PC-3 (cell line): ENCODE measurements around the gene SLC36A3. TPM values are rescaled to one million over a fixed set of nuclear protein-coding genes. Genes with fewer than 3 reads are reported as not detected.

Experiments used
- ATAC-seq: fragments of 200-7000 bp; cut with Tn5 transposase; 2 replicates; pipeline ENCODE4 v1.9.1; 2020; ENCODE audit warnings: mild to moderate bottlenecking, moderate library complexity
- BruUV-seq: library from RNA; stranded (reverse); fragments of 400-500 nt; replicated peaks from 2 replicates; lab custom pipeline; 2021; lab: Mats Ljungman, UMichigan
- CTCF ChIA-PET: fragments of 300-600 bp; sonication (Branson Sonifier 250); formaldehyde crosslinking; loops from one replicate; lab custom pipeline; 2022; ENCODE audit warnings: antibody characterized with exemption; lab: Charles Lee
- POLR2A ChIA-PET: fragments of 300-600 bp; sonication (Branson Sonifier 250); formaldehyde crosslinking; loops from one replicate; lab custom pipeline; 2022; ENCODE audit warnings: antibody characterized with exemption; ENCODE audit not compliant: unreplicated experiment; lab: Charles Lee
- DNase-seq: peaks from one replicate; pipeline ENCODE4 v3.0.0-alpha.2; 2015
- H2AFZ ChIP-seq: fragments of 300-600 bp; sonication (generic); 2 replicates; pipeline ENCODE4 v1.6.0; 2016; ENCODE audit warnings: antibody characterized with exemption, low read length
- H3F3A ChIP-seq: fragments of 300-600 bp; sonication (generic); one replicate; pipeline ENCODE4 v1.6.0; 2017; ENCODE audit warnings: antibody characterized with exemption, low read length, control low read depth, mild to moderate bottlenecking; ENCODE audit not compliant: unreplicated experiment
- H3K27ac ChIP-seq: fragments of 300-600 bp; sonication (generic); 2 replicates; pipeline ENCODE4 v1.5.1; 2016; ENCODE audit warnings: mild to moderate bottlenecking, low read length
- H3K27me3 ChIP-seq: fragments of 300-600 bp; sonication (generic); 2 replicates; pipeline ENCODE4 v1.6.1; 2016; ENCODE audit warnings: low read length, mixed read lengths
- H3K36me3 ChIP-seq: fragments of 300-600 bp; sonication (generic); 2 replicates; pipeline ENCODE4 v1.6.1; 2016; ENCODE audit warnings: low read depth, mixed run types, low read length, mixed read lengths
- H3K4me1 ChIP-seq: fragments of 300-600 bp; sonication (generic); 2 replicates; pipeline ENCODE4 v1.5.1; 2016; ENCODE audit warnings: low read length; ENCODE audit not compliant: insufficient read depth
- H3K4me2 ChIP-seq: fragments of 300-600 bp; sonication (generic); 2 replicates; pipeline ENCODE4 v1.6.0; 2016; ENCODE audit warnings: low read length
- H3K4me3 ChIP-seq: fragments of 300-600 bp; sonication (generic); 2 replicates; pipeline ENCODE4 v1.5.1; 2016; ENCODE audit warnings: mild to moderate bottlenecking, low read length, mixed read lengths
- H3K79me2 ChIP-seq: fragments of 300-600 bp; sonication (generic); 2 replicates; pipeline ENCODE4 v1.6.1; 2017; ENCODE audit warnings: low read length, mixed read lengths
- H3K9ac ChIP-seq: fragments of 300-600 bp; sonication (generic); 2 replicates; pipeline ENCODE4 v1.6.0; 2016; ENCODE audit warnings: mild to moderate bottlenecking, low read length
- H3K9me2 ChIP-seq: fragments of 300-600 bp; sonication (generic); replicated peaks from 2 replicates; pipeline ENCODE4 v1.6.1; 2016; ENCODE audit warnings: mixed run types, low read length, mixed read lengths
- H3K9me3 ChIP-seq: fragments of 300-600 bp; sonication (generic); 2 replicates; pipeline ENCODE4 v1.6.1; 2016; ENCODE audit warnings: low read length, mixed read lengths
- H4K20me1 ChIP-seq: fragments of 300-600 bp; sonication (generic); 2 replicates; pipeline ENCODE4 v1.6.1; 2016; ENCODE audit warnings: low read length, mixed read lengths
- CTCF ChIP-seq: fragments of 300-600 bp; sonication (generic); conservative IDR thresholded peaks from 2 replicates; pipeline ENCODE4 v1.5.1; 2017; ENCODE audit warnings: antibody characterized with exemption, low read depth, mild to moderate bottlenecking, low read length
- EZH2 ChIP-seq: fragments of 300-600 bp; sonication (generic); IDR thresholded peaks from one replicate; pipeline ENCODE4 v1.6.1; 2017; ENCODE audit warnings: antibody characterized with exemption, mild to moderate bottlenecking, low read length; ENCODE audit not compliant: unreplicated experiment
- EZH2phosphoT487 ChIP-seq: fragments of 300-600 bp; sonication (generic); IDR thresholded peaks from 2 replicates; pipeline ENCODE4 v1.6.1; 2018; ENCODE audit warnings: mild to moderate bottlenecking, antibody characterized with exemption, low read length, borderline replicate concordance
- intact Hi-C: fragments of 100-400 bp; cut with micrococcal nuclease; formaldehyde crosslinking; loops from 2 replicates; pipeline ENCODE4 v1.9.0; 2023
- total RNA-seq: library from RNA; depleted of rRNA; stranded (reverse); fragments of >200 nt; gene quantifications from 2 replicates; pipeline ENCODE4 v1.2.3, GENCODE V29; 2014

Gene SLC36A3
- total RNA-seq, 1 experiment from 2014 or later: not detected

- Histone ChIP-seq H2AFZ (no peak overlapping the region), H3K9me2 (no peaks in the 10 kb centered on the region), H3F3A (no peaks in the 10 kb centered on the region), H3K9ac (no peak overlapping the region), H3K4me1 (no peaks in the 10 kb centered on the region), H3K36me3 (no peaks in the 10 kb centered on the region), H3K79me2 (no peaks in the 10 kb centered on the region), H4K20me1 (no peaks in the 10 kb centered on the region), H3K27ac (no peak overlapping the region), H3K4me3 (no peak overlapping the region), H3K9me3 (no peaks in the 10 kb centered on the region), H3K27me3 (no peaks in the 10 kb centered on the region), H3K4me2 (no peak overlapping the region)
- DNase-seq (no peak), ATAC-seq (no peak)
- ChIA-PET POLR2A (no interaction called here), CTCF (no interaction called here)
- BruUV-seq: no TSS peak
- intact Hi-C loops: loop anchor here (5.0 kb wide), 1 partner anchor 67 kb away; no protein-coding TSS in a partner anchor
- TF ChIP-seq CTCF: no peak
- TF ChIP-seq EZH2phosphoT487: no peak
- TF ChIP-seq EZH2: no peak
These were observed 68.9 kb downstream of the SLC36A3 start for GRCh38 chr5:151234476-151235238.

GRCh38 chr5:151233616-151234085 is 69.9 kb downstream of the SLC36A3 start:
- no peak overlapping the region for H3K4me3 ChIP-seq
- no peaks in the 10 kb centered on the region for H3K4me1 ChIP-seq
- no peak overlapping the region for H3K4me2 ChIP-seq
- ChIA-PET POLR2A (no interaction called here), CTCF (no interaction called here)
- no peak overlapping the region for H2AFZ ChIP-seq
- no TSS peak for BruUV-seq
- no peaks in the 10 kb centered on the region for H4K20me1 ChIP-seq
- H3K27ac ChIP-seq: no peak overlapping the region
- H3K36me3 ChIP-seq: no peaks in the 10 kb centered on the region
- H3K9ac ChIP-seq: no peak overlapping the region
- H3F3A ChIP-seq: no peaks in the 10 kb centered on the region
- DNase-seq: no peak
- H3K79me2 ChIP-seq: no peaks in the 10 kb centered on the region
- intact Hi-C loops: no loop called here
- H3K9me2 ChIP-seq: no peaks in the 10 kb centered on the region
- TF ChIP-seq CTCF (no peak), EZH2 (no peak), EZH2phosphoT487 (no peak)
- no peak for ATAC-seq
- H3K9me3 ChIP-seq: no peaks in the 10 kb centered on the region
- no peaks in the 10 kb centered on the region for H3K27me3 ChIP-seq

- intact Hi-C loops: no loop called here
- Histone ChIP-seq H3K9me3 (no peaks in the 10 kb centered on the region), H3K4me1 (no peaks in the 10 kb centered on the region), H3K4me2 (no peak overlapping the region), H3K9ac (no peak overlapping the region), H3K27me3 (no peaks in the 10 kb centered on the region), H3K36me3 (no peaks in the 10 kb centered on the region), H3K27ac (no peak overlapping the region), H3K9me2 (no peaks in the 10 kb centered on the region), H3K4me3 (no peak overlapping the region), H2AFZ (no peak overlapping the region), H3K79me2 (no peaks in the 10 kb centered on the region), H4K20me1 (no peaks in the 10 kb centered on the region), H3F3A (no peaks in the 10 kb centered on the region)
- ChIA-PET POLR2A (no interaction called here), CTCF (no interaction called here)
- no peak for DNase-seq
- no peak for TF ChIP-seq EZH2phosphoT487
- TF ChIP-seq EZH2: no peak
- no peak for TF ChIP-seq CTCF
- no TSS peak for BruUV-seq
- ATAC-seq: no peak
These were observed 72.2 kb downstream of the SLC36A3 start for GRCh38 chr5:151231359-151231758.
